Osteoblast (primary cell): ENCODE results near the gene SSBP2. TPM values are rescaled to one million over a fixed set of nuclear protein-coding genes. Genes with fewer than 3 reads are reported as not detected.
"Not testable (repeated sequence)": the region's sequence is repeated elsewhere in the genome, so short reads cannot be mapped to it uniquely, and the experiment has no call there.

ENCODE experiments used
- DNase-seq: peaks from one replicate; pipeline ENCODE4 v3.0.0; 2011; ENCODE audit warnings: low spot score, mixed read lengths; ENCODE audit not compliant: insufficient read length; ENCODE audit errors: missing footprints
- H2AFZ ChIP-seq: 2 replicates; pipeline ENCODE4 v1.6.0; 2011; ENCODE audit warnings: mild to moderate bottlenecking, low read length
- H3K27ac ChIP-seq: 2 replicates; pipeline ENCODE4 v1.5.1; 2011; ENCODE audit warnings: mild to moderate bottlenecking, low read depth, low read length, moderate library complexity
- H3K27me3 ChIP-seq: 2 replicates; pipeline ENCODE4 v1.6.0; 2012; ENCODE audit warnings: mild to moderate bottlenecking, control low read depth, inconsistent platforms, low read length, moderate library complexity; ENCODE audit not compliant: insufficient read depth
- H3K36me3 ChIP-seq: 2 replicates; pipeline ENCODE4 v1.5.1; 2011; ENCODE audit warnings: mild to moderate bottlenecking, low read length, control low read depth, moderate library complexity; ENCODE audit not compliant: insufficient read depth
- H3K4me1 ChIP-seq: 2 replicates; pipeline ENCODE4 v1.5.1; 2011; ENCODE audit warnings: mild to moderate bottlenecking, low read length, control low read depth, moderate library complexity; ENCODE audit not compliant: insufficient read depth
- H3K4me2 ChIP-seq: 2 replicates; pipeline ENCODE4 v1.6.0; 2011; ENCODE audit warnings: mild to moderate bottlenecking, low read length; ENCODE audit not compliant: insufficient read depth
- H3K4me3 ChIP-seq: fragments of 200-600 bp; sonication (generic); 3 replicates; pipeline ENCODE4 v1.5.1; 2012; ENCODE audit warnings: mild to moderate bottlenecking, low read length, inconsistent platforms; ENCODE audit not compliant: insufficient read depth
- H3K79me2 ChIP-seq: 2 replicates; pipeline ENCODE4 v1.6.0; 2012; ENCODE audit warnings: mild to moderate bottlenecking, low read length, control low read depth, inconsistent platforms; ENCODE audit not compliant: insufficient read depth
- H3K9me3 ChIP-seq: 2 replicates; pipeline ENCODE4 v1.5.1; 2011; ENCODE audit warnings: low read depth, low read length, control low read depth
- H4K20me1 ChIP-seq: 2 replicates; pipeline ENCODE4 v1.6.0; 2012; ENCODE audit warnings: mild to moderate bottlenecking, low read length, control low read depth; ENCODE audit not compliant: insufficient read depth
- total RNA-seq: library from RNA; depleted of rRNA; stranded (reverse); fragments of >200 nt; gene quantifications from 2 replicates; pipeline ENCODE4 v1.2.3, GENCODE V29; 2012
- TF ChIP-seq, protein P1 (sequence below): IDR thresholded peaks from 2 replicates; pipeline ENCODE4 v1.5.1; 2011; ENCODE audit warnings: mild to moderate bottlenecking, low read depth, low read length, moderate library complexity; ENCODE audit errors: extremely low read depth

The SSBP2 gene
- total RNA-seq, 1 donor = 18.1 TPM

DNA sequence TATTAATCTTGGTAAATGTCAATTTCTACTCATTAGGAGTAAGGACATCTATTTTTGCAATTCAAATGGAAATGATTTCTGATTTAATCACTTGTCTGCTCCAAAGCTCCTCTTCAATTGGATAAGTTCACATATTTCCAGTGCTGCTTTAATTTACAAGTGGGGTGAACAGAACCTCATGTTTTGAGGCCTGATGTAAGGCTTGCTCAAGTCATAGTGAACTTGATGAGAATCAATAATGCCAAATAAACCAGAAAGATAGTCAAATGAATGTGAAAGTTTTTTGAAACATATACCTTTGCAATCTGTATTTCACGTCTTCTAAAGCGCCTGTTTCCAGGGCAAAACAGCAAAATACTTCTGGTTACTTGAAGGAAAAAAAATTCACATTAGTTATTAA is 341.5 kb downstream of the SSBP2 start:
- H3K9me3 ChIP-seq = no peaks in the 10 kb centered on the region
- no peak overlapping the region for H3K27ac ChIP-seq
- no peak overlapping the region for H2AFZ ChIP-seq
- no peaks in the 10 kb centered on the region for H3K36me3 ChIP-seq
- TF ChIP-seq, protein P1, sequence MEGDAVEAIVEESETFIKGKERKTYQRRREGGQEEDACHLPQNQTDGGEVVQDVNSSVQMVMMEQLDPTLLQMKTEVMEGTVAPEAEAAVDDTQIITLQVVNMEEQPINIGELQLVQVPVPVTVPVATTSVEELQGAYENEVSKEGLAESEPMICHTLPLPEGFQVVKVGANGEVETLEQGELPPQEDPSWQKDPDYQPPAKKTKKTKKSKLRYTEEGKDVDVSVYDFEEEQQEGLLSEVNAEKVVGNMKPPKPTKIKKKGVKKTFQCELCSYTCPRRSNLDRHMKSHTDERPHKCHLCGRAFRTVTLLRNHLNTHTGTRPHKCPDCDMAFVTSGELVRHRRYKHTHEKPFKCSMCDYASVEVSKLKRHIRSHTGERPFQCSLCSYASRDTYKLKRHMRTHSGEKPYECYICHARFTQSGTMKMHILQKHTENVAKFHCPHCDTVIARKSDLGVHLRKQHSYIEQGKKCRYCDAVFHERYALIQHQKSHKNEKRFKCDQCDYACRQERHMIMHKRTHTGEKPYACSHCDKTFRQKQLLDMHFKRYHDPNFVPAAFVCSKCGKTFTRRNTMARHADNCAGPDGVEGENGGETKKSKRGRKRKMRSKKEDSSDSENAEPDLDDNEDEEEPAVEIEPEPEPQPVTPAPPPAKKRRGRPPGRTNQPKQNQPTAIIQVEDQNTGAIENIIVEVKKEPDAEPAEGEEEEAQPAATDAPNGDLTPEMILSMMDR = no peak
- H3K4me1 ChIP-seq = peaks cover 12% of the 10 kb centered on the region
- H3K4me2 ChIP-seq = no peak overlapping the region
- H3K79me2 ChIP-seq = no peaks in the 10 kb centered on the region
- no peak overlapping the region for H3K4me3 ChIP-seq
- no peaks in the 10 kb centered on the region for H4K20me1 ChIP-seq
- no peaks in the 10 kb centered on the region for H3K27me3 ChIP-seq
- no peak for DNase-seq

DNA sequence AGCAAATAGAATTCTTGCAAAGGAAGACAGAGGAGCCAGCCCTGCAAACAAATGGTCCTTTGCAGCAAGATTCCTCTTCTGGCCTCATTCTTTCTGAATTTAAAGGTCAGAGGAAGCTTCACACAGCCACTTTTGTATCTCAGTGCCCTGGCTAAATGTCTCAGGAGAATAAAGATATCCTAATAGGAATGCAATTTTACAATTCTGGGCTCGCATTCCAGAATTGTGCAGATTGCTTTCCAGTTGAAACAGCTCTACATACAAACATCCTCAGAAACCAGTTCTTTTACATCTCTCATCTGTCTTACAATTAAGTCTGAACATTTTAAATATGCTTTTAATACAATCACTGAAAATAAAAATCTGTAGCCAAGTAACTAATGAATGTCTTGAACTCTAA is 342.4 kb downstream of the SSBP2 start:
- TF ChIP-seq, protein P1 = no peak
- Histone ChIP-seq H3K9me3 (no peaks in the 10 kb centered on the region), H3K4me1 (peaks cover 12% of the 10 kb centered on the region), H3K4me2 (no peak overlapping the region), H4K20me1 (no peaks in the 10 kb centered on the region), H3K4me3 (no peak overlapping the region), H3K27me3 (no peaks in the 10 kb centered on the region), H3K36me3 (no peaks in the 10 kb centered on the region), H3K27ac (no peak overlapping the region), H2AFZ (no peak overlapping the region), H3K79me2 (no peaks in the 10 kb centered on the region)
- DNase-seq = peak; percentile 66

DNA sequence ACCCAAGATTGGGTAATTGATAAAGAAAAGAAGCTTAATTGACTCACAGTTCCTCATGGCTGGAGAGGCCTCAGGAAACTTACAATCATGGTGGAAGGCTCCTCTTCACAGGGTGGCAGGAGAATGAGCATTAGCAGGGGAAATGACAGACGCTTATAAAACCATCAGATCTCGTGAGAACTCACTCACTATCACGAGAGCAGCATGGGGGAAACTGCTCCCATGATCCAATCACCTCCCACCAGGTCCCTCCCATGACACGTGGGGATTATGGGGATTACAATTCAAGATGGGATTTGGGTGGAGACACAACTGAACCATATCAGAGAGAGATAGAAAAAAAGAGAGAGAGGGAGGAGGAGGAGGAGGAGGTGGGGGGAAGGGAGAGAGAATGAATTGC is 343.1 kb downstream of the SSBP2 start:
- H3K4me3 ChIP-seq, H4K20me1 ChIP-seq, H3K9me3 ChIP-seq, DNase-seq, H3K4me2 ChIP-seq, H3K36me3 ChIP-seq, H3K27ac ChIP-seq, H3K27me3 ChIP-seq, H2AFZ ChIP-seq, H3K79me2 ChIP-seq: not testable (repeated sequence)
- H3K4me1 ChIP-seq = peaks cover 12% of the 10 kb centered on the region

DNA sequence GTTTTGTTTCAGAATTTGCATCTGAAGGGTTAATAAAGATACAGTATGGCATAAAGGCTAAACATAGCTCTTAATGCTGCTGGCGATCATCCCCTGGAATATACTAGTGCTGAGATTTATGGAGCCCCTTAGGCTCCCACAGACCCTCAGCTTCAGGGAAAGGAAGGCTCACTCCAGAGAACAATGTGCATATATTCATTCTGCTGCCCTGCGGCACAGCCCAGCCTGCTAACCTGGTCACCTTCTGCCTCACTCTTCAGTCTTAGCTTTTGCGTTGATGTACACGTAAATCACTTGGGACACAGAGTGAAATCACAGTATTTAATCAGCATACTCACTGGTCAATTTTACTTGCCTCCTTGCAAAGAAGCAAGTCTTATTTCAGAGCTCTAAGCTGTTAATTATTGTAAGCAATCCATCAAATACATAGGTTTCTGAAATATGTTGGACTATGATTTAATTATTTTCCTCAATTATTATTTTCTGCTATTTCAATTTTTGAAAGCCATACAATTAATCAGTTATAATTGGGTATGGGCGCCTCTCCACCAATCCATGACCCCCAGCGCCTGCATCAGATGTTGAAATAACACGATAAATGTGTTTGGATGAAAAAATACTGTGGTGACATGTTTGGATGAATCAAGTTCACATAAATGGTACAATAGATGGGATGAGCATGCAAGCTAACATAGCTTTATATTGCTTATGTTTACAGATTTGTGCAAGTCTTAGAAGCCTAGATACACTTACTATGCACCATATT is 345.6 kb downstream of the SSBP2 start:
- Histone ChIP-seq H4K20me1 (no peaks in the 10 kb centered on the region), H3K36me3 (no peaks in the 10 kb centered on the region), H3K27me3 (no peaks in the 10 kb centered on the region), H3K79me2 (no peaks in the 10 kb centered on the region), H3K4me2 (no peak overlapping the region), H3K4me3 (no peak overlapping the region), H3K9me3 (no peaks in the 10 kb centered on the region), H3K4me1 (peaks cover 12% of the 10 kb centered on the region), H2AFZ (no peak overlapping the region), H3K27ac (no peak overlapping the region)
- TF ChIP-seq, protein P1 = no peak
- DNase-seq = no peak
